Common myeloid progenitor, CD34-positive (primary cell): ENCODE data around the gene SLC6A3.

Experiments used
- CTCF ChIA-PET: fragments of 350-600 bp; sonication (Branson Sonifier 250); formaldehyde crosslinking; loops from one replicate; lab custom pipeline; 2021; ENCODE audit warnings: antibody characterized with exemption; lab: Charles Lee
- POLR2A ChIA-PET: fragments of 350-600 bp; sonication (Branson Sonifier 250); formaldehyde crosslinking; loops from one replicate; lab custom pipeline; 2021; ENCODE audit warnings: antibody characterized with exemption; lab: Charles Lee
- DNase-seq, 3 donors: peaks; one replicate each; pipeline versions ENCODE4 v3.0.0 to v3.0.0-alpha.2; 2013
- H3K27ac ChIP-seq, 2 experiments: 1 replicate in 1 of 2; 2 replicates in 1 of 2; pipeline ENCODE4 v1.7.0; 2013; ENCODE audit warnings: inconsistent platforms in 2 of 2, low read length in 2 of 2, mild to moderate bottlenecking in 2 of 2, low read depth in 1 of 2, moderate library complexity in 1 of 2; ENCODE audit not compliant: severe bottlenecking in 2 of 2, insufficient read depth in 1 of 2, poor library complexity in 1 of 2
- H3K27me3 ChIP-seq, 5 experiments: replicated peaks in 2 of 5; 1 replicate in 3 of 5; 2 replicates in 2 of 5; pipeline versions ENCODE4 v1.6.1 to v1.7.0; 2013; ENCODE audit warnings: low read length in 4 of 5, mild to moderate bottlenecking in 2 of 5, moderate library complexity in 2 of 5, inconsistent platforms in 1 of 5; ENCODE audit not compliant: insufficient read depth in 5 of 5, control insufficient read depth in 4 of 5
- H3K36me3 ChIP-seq, 4 experiments: 1 replicate in 2 of 4; 2 replicates in 2 of 4; pipeline versions ENCODE4 v1.6.1 to v1.7.0; 2013; ENCODE audit warnings: low read length in 3 of 4, control low read depth in 1 of 4, mild to moderate bottlenecking in 1 of 4; ENCODE audit not compliant: control insufficient read depth in 4 of 4, insufficient read depth in 4 of 4
- H3K4me1 ChIP-seq, 4 experiments: 1 replicate in 3 of 4; 2 replicates in 1 of 4; pipeline versions ENCODE4 v1.6.1 to v1.7.1; 2013; ENCODE audit warnings: low read length in 3 of 4, mild to moderate bottlenecking in 3 of 4, control low read depth in 1 of 4, inconsistent platforms in 1 of 4, moderate library complexity in 1 of 4; ENCODE audit not compliant: control insufficient read depth in 4 of 4, insufficient read depth in 4 of 4; ENCODE audit errors: control extremely low read depth in 1 of 4
- H3K4me3 ChIP-seq, 7 experiments: 1 replicate in 4 of 7; 2 replicates in 3 of 7; pipeline versions ENCODE4 v1.5.1 to v1.7.0; 2013; ENCODE audit warnings: mild to moderate bottlenecking in 7 of 7, low read length in 6 of 7, moderate library complexity in 6 of 7, inconsistent platforms in 2 of 7, low read depth in 2 of 7, control low read depth in 1 of 7; ENCODE audit not compliant: insufficient read depth in 4 of 7, control insufficient read depth in 1 of 7; ENCODE audit errors: extremely low read depth in 1 of 7
- H3K9me3 ChIP-seq, 5 experiments: 1 replicate in 4 of 5; 2 replicates in 1 of 5; pipeline versions ENCODE4 v1.6.1 to v1.7.1; 2013; ENCODE audit warnings: low read length in 4 of 5, mild to moderate bottlenecking in 2 of 5, inconsistent platforms in 1 of 5, low read depth in 1 of 5, moderate library complexity in 1 of 5; ENCODE audit not compliant: control insufficient read depth in 4 of 5, insufficient read depth in 2 of 5; ENCODE audit errors: control extremely low read depth in 1 of 5
- WGBS: methylation state at CpG from one replicate; pipeline ENCODE4 v1.1.5; 2013; ENCODE audit not compliant: insufficient coverage; 5-methylcytosine and 5-hydroxymethylcytosine counted together

Gene SLC6A3

DNA sequence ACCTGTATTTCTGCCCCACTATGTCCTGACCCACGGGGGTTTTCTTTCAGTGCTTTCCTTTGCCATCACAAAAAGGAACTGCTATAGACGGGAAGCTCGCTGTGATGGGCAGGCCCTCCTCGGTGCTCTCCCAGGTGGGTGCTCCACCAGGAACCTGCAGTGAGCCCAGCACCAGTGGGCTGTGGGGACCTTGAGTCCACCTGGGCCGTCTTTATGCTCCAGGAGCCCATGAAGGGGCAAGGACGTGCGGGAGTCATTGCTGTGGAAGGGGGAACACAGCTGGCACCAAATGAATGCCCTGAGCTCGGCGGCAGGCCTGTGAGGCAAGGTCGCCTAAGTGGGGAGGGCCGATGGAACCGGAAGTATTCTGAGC, 36.7 kb upstream of the SLC6A3 start:
- Histone ChIP-seq H3K4me1 (peaks cover 0 to 11% (median 3%) of the 10 kb centered on the region in 4 experiments), H3K36me3 (peaks cover 0 to 28% (median 25%) of the 10 kb centered on the region in 4 experiments), H3K27me3 (no peaks in the 10 kb centered on the region), H3K27ac (no peak overlapping the region), H3K4me3 (no peak overlapping the region), H3K9me3 (no peaks in the 10 kb centered on the region)
- POLR2A ChIA-PET, result no interaction called here
- DNase-seq, result no peak
- 91% methylated on average over 12 of the region's 12 CpGs for WGBS
- CTCF ChIA-PET, result interaction anchor here (0.9 to 4.2 kb wide), 2 partner anchors 119 to 162 kb away, joined by 3 to 24 read pairs; no protein-coding TSS in a partner anchor

DNA sequence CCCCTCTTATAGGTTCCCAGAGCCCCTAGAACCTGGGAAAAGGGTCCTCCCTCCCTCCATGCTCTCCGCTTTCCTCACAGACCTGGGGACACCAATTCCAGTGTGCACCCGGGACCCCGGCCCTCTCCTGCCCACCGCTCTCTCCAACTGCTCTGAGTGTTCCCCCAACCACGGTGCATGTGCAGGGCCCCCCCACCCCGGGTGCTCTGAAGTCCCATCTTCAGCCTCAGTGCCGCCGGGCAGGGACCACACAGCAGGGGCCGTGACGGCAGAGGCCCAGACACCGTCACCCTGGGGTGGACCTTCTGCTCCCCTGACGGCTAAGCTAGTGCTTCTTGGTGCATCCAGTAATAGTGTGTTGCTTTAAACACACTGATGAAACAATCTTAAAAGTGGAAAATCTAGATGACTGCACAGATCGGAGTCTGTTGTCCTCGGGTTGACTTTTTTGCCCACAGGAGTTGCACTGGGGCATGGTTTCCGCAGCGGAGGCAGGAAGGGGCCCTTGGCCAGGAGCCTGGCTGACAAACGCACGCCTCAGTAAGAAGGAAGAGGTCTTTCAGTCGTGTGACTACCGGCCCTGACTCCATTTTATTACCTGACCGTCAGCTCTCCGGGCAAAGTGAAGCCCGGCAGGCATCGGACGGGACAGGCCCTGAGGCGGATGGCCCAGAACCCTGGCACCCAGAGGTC, 36.2 kb upstream of the SLC6A3 start:
- POLR2A ChIA-PET, result no interaction called here
- WGBS, result 84% methylated on average over 25 of the region's 26 CpGs
- Histone ChIP-seq H3K36me3 (peaks cover 0 to 28% (median 27%) of the 10 kb centered on the region in 4 experiments), H3K4me3 (no peak overlapping the region), H3K9me3 (no peaks in the 10 kb centered on the region), H3K27ac (no peak overlapping the region), H3K4me1 (peaks cover 0 to 11% (median 4%) of the 10 kb centered on the region in 4 experiments), H3K27me3 (no peaks in the 10 kb centered on the region)
- CTCF ChIA-PET, result interaction anchor here (0.9 to 4.2 kb wide), 5 partner anchors 11 to 163 kb away, joined by 3 to 24 read pairs (median 6); no protein-coding TSS in a partner anchor
- DNase-seq, result peak in 1 of 3 donors; percentile 15

- Histone ChIP-seq H3K4me3 (no peak overlapping the region), H3K27me3 (no peaks in the 10 kb centered on the region), H3K9me3 (no peaks in the 10 kb centered on the region), H3K36me3 (peaks cover 0 to 28% (median 26%) of the 10 kb centered on the region in 4 experiments), H3K4me1 (peaks cover 0 to 11% (median 4%) of the 10 kb centered on the region in 4 experiments), H3K27ac (no peak overlapping the region)
- ChIA-PET POLR2A (no interaction called here), CTCF (interaction anchor here (1.0 to 2.5 kb wide), 7 partner anchors 11 to 164 kb away, joined by 4 to 8 read pairs (median 6); no protein-coding TSS in a partner anchor)
- WGBS, result 96% methylated on average over 8 of the region's 12 CpGs
- DNase-seq, result no peak
Observed at GRCh38 chr5:1480806-1481205, 35.6 kb upstream of the SLC6A3 start.

DNA sequence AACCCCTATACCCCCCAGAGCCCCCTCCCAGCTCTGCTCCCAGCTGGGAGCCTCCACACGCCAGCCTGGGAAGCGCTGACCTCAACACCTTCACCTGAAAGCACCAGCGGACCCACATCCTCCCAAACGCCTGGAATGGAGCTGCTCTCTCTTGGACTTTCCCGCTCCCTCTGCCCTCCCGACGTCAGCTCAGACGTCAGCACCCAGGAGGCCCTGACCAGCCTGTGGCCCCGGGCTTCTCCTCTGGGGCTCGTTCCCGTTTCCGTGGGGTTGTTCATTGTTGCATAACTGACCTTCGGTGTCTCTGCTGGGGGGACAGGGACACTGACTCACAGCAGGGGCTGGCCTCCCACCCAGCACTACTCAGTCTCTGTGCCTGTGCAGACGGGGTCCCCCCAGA, 35.0 kb upstream of the SLC6A3 start:
- ChIA-PET POLR2A (no interaction called here), CTCF (interaction anchor here (1.0 to 2.5 kb wide), 12 partner anchors 10 to 173 kb away, joined by 3 to 8 read pairs (median 6); no protein-coding TSS in a partner anchor)
- Histone ChIP-seq H3K9me3 (no peaks in the 10 kb centered on the region), H3K27me3 (no peaks in the 10 kb centered on the region), H3K36me3 (peaks cover 0 to 27% (median 23%) of the 10 kb centered on the region in 4 experiments), H3K4me1 (peaks cover 0 to 11% (median 4%) of the 10 kb centered on the region in 4 experiments), H3K27ac (no peak overlapping the region), H3K4me3 (no peak overlapping the region)
- 82% methylated on average over 14 of the region's 14 CpGs for WGBS
- no peak for DNase-seq

- H3K4me1 ChIP-seq, result peaks cover 0 to 11% (median 4%) of the 10 kb centered on the region in 4 experiments
- H3K9me3 ChIP-seq, result no peaks in the 10 kb centered on the region
- CTCF ChIA-PET, result interaction anchor here (1.0 to 2.5 kb wide), 16 partner anchors 9 to 173 kb away, joined by 3 to 8 read pairs (median 4); no protein-coding TSS in a partner anchor
- peak; percentile 42 to 72 (median 67) for DNase-seq
- no peak overlapping the region for H3K4me3 ChIP-seq
- peaks cover 4 to 32% (median 22%) of the 10 kb centered on the region in 4 experiments for H3K36me3 ChIP-seq
- H3K27me3 ChIP-seq, result no peaks in the 10 kb centered on the region
- POLR2A ChIA-PET, result no interaction called here
- H3K27ac ChIP-seq, result no peak overlapping the region
- WGBS, result 36% methylated on average over 21 of the region's 21 CpGs
Observed at GRCh38 chr5:1479581-1480188, 34.4 kb upstream of the SLC6A3 start.

- ChIA-PET CTCF (interaction anchor here (1.0 to 2.5 kb wide), 13 partner anchors 11 to 174 kb away, joined by 3 to 8 read pairs (median 4); no protein-coding TSS in a partner anchor), POLR2A (no interaction called here)
- Histone ChIP-seq H3K4me3 (no peak overlapping the region), H3K27ac (no peak overlapping the region), H3K4me1 (peaks cover 0 to 11% (median 4%) of the 10 kb centered on the region in 4 experiments), H3K9me3 (no peaks in the 10 kb centered on the region), H3K36me3 (peaks cover 4 to 31% (median 25%) of the 10 kb centered on the region in 4 experiments), H3K27me3 (no peaks in the 10 kb centered on the region)
- WGBS, result 100% methylated on average over 5 of the region's 7 CpGs
- DNase-seq, result no peak
Observed at GRCh38 chr5:1479066-1479465, 33.8 kb upstream of the SLC6A3 start.
